Peyer's patch (tissue), 4 donors: ENCODE measurements around the gene SPECC1L. TPM values are rescaled to one million over a fixed set of nuclear protein-coding genes. Genes with fewer than 3 reads are reported as not detected.

Experiments
- DNase-seq, 3 donors: peaks; one replicate each; pipeline ENCODE4 v3.0.0-alpha.2; 2017 to 2019
- H3K27ac ChIP-seq, 4 donors: fragments of 200-600 bp; sonication (generic); one replicate each; pipeline ENCODE4 v1.5.1; 2016 to 2019
- H3K27me3 ChIP-seq, 2 donors: fragments of 200-600 bp; sonication (generic); one replicate each; pipeline ENCODE4 v1.5.1; 2019
- H3K36me3 ChIP-seq, 3 donors: fragments of 200-600 bp; sonication (generic); one replicate each; pipeline ENCODE4 v1.5.1; 2016 to 2019
- H3K4me1 ChIP-seq, 4 donors: fragments of 200-600 bp; sonication (generic); one replicate each; pipeline ENCODE4 v1.5.1; 2016 to 2019
- H3K4me3 ChIP-seq, 4 donors: fragments of 200-600 bp; sonication (generic); 1 replicate in 3 of 4; 2 replicates in 1 of 4; pipeline ENCODE4 v1.5.1; 2016 to 2019; ENCODE audit warnings: mild to moderate bottlenecking in 1 of 4
- H3K9me3 ChIP-seq, 4 donors: fragments of 200-600 bp; sonication (generic); one replicate each; pipeline ENCODE4 v1.5.1; 2016 to 2019; ENCODE audit warnings: mild to moderate bottlenecking in 1 of 4
- CTCF ChIP-seq, 6 experiments: fragments of 450-650 bp in 4 of 6; fragments of 200-600 bp in 2 of 6; sonication (generic) in 1 of 6; IDR thresholded peaks; one replicate each; pipeline ENCODE4 v1.5.1; 2017 to 2019; ENCODE audit warnings: antibody characterized with exemption in 6 of 6, mild to moderate bottlenecking in 3 of 6, moderate library complexity in 1 of 6
- POLR2A ChIP-seq, 2 donors: fragments of 450-650 bp; IDR thresholded peaks; one replicate each; pipeline ENCODE4 v1.5.1; 2017; ENCODE audit warnings: antibody characterized with exemption in 2 of 2, mild to moderate bottlenecking in 2 of 2, moderate library complexity in 2 of 2
- total RNA-seq, 4 donors: library from RNA; depleted of rRNA; stranded (reverse); fragments of >200 nt; gene quantifications; one replicate each; pipeline ENCODE4 v1.1.0, GENCODE V29; 2016

Gene SPECC1L
- total RNA-seq, 4 donors from 2014 or later: 24.2 to 147 (median 34.4) TPM

GRCh38 chr22:24353121-24353520 is 82.5 kb downstream of the SPECC1L start:
- TF ChIP-seq POLR2A (IDR thresholded peaks at IDR 0.05) (no peak), CTCF (IDR thresholded peaks at IDR 0.05) (no peak)
- no peaks in the 10 kb centered on the region for H3K9me3 ChIP-seq
- peaks cover 0 to 54% (median 2%) of the 10 kb centered on the region in 3 donors for H3K36me3 ChIP-seq
- no peak for DNase-seq
- no peaks in the 10 kb centered on the region for H3K4me1 ChIP-seq
- no peak overlapping the region for H3K4me3 ChIP-seq
- no peak overlapping the region for H3K27ac ChIP-seq
- H3K27me3 ChIP-seq: no peaks in the 10 kb centered on the region

GRCh38 chr22:24355574-24355973 is 84.9 kb downstream of the SPECC1L start:
- no peaks in the 10 kb centered on the region for H3K9me3 ChIP-seq
- H3K4me3 ChIP-seq: no peak overlapping the region
- DNase-seq: no peak
- no peaks in the 10 kb centered on the region for H3K4me1 ChIP-seq
- no peaks in the 10 kb centered on the region for H3K27me3 ChIP-seq
- no peak overlapping the region for H3K27ac ChIP-seq
- TF ChIP-seq CTCF (IDR thresholded peaks at IDR 0.05) (no peak), POLR2A (IDR thresholded peaks at IDR 0.05) (no peak)
- H3K36me3 ChIP-seq: peaks cover 0 to 37% (median 2%) of the 10 kb centered on the region in 3 donors

GRCh38 chr22:24357547-24357946 is 86.9 kb downstream of the SPECC1L start:
- no peak for DNase-seq
- TF ChIP-seq CTCF (IDR thresholded peaks at IDR 0.05): no peak
- TF ChIP-seq POLR2A (IDR thresholded peaks at IDR 0.05): no peak
- no peaks in the 10 kb centered on the region for H3K27me3 ChIP-seq
- no peaks in the 10 kb centered on the region for H3K9me3 ChIP-seq
- H3K4me1 ChIP-seq: peaks cover 0 to 13% (median 1%) of the 10 kb centered on the region in 4 donors
- peaks cover 0 to 32% (median 1%) of the 10 kb centered on the region in 3 donors for H3K36me3 ChIP-seq
- H3K27ac ChIP-seq: no peak overlapping the region
- H3K4me3 ChIP-seq: no peak overlapping the region

- Histone ChIP-seq H3K9me3 (no peaks in the 10 kb centered on the region), H3K4me3 (no peak overlapping the region), H3K27me3 (no peaks in the 10 kb centered on the region), H3K36me3 (peaks cover 0 to 32% (median 0%) of the 10 kb centered on the region in 3 donors), H3K27ac (no peak overlapping the region), H3K4me1 (peaks cover 0 to 13% (median 1%) of the 10 kb centered on the region in 4 donors)
- no peak for DNase-seq
- no peak for TF ChIP-seq CTCF (IDR thresholded peaks at IDR 0.05)
Measured at GRCh38 chr22:24358105-24358836, 87.6 kb downstream of the SPECC1L start.

GRCh38 chr22:24359452-24360120 is 89.0 kb downstream of the SPECC1L start:
- Histone ChIP-seq H3K4me3 (no peak overlapping the region), H3K9me3 (no peaks in the 10 kb centered on the region), H3K4me1 (peaks cover 0 to 13% (median 1%) of the 10 kb centered on the region in 4 donors), H3K27me3 (no peaks in the 10 kb centered on the region), H3K27ac (no peak overlapping the region), H3K36me3 (peaks cover 0 to 29% (median 0%) of the 10 kb centered on the region in 3 donors)
- TF ChIP-seq CTCF (IDR thresholded peaks at IDR 0.05) (no peak), POLR2A (IDR thresholded peaks at IDR 0.05) (no peak)
- no peak for DNase-seq
